ENCODE data around the gene CPXM1.

The CPXM1 gene

DNA sequence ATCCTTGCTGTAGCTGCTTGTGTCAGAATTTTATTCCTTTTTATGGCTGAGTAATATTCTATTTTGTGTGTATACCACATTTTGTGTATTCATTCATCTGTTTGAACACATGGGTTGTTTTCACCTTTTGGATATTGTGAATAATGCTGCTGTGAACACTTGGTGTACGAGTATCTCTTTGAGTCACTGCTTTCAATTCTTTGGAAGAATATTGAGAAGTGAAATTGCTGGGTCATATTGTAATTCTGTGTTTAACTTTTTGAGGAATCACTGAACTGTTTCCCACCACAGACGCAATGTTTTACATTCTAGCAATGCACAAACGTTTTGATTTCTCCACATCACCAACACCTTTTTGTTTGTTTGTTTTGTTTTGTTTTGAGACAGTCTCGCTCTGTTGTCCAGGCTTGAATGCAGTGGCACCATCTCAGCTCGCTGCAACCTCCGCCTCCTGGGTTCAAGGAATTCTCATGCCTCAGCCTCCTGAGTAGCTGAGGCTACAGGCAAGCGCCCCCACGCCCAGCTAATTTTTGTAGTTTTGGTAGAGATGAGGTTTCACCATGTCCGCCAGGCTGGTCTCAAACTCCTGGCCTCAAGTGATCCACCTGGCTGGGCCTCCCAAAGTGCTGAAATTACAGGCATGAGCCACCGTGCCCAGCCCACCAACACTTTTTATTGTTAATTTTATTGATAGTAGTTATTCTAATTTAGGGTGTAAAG is 21.7 kb downstream of the CPXM1 start:
- no peak for TF ChIP-seq RARB (CRISPR knock-in tag; IDR thresholded peaks at IDR 0.05)
- TF ChIP-seq BACH2 (CRISPR knock-in tag; IDR thresholded peaks at IDR 0.05; ENCODE audit: borderline replicate concordance) = no peak
- TF ChIP-seq ZC3H10 (CRISPR knock-in tag; IDR thresholded peaks at IDR 0.05) = no peak
- no peak for TF ChIP-seq ZNF8 (CRISPR knock-in tag; IDR thresholded peaks at IDR 0.05)
- TF ChIP-seq, protein P1, sequence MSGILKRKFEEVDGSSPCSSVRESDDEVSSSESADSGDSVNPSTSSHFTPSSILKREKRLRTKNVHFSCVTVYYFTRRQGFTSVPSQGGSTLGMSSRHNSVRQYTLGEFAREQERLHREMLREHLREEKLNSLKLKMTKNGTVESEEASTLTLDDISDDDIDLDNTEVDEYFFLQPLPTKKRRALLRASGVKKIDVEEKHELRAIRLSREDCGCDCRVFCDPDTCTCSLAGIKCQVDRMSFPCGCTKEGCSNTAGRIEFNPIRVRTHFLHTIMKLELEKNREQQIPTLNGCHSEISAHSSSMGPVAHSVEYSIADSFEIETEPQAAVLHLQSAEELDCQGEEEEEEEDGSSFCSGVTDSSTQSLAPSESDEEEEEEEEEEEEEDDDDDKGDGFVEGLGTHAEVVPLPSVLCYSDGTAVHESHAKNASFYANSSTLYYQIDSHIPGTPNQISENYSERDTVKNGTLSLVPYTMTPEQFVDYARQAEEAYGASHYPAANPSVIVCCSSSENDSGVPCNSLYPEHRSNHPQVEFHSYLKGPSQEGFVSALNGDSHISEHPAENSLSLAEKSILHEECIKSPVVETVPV (CRISPR knock-in tag; IDR thresholded peaks at IDR 0.05) = no peak
- no peak for TF ChIP-seq PPARA (CRISPR knock-in tag; IDR thresholded peaks at IDR 0.05; ENCODE audit: borderline replicate concordance)
- TF ChIP-seq, protein P2, sequence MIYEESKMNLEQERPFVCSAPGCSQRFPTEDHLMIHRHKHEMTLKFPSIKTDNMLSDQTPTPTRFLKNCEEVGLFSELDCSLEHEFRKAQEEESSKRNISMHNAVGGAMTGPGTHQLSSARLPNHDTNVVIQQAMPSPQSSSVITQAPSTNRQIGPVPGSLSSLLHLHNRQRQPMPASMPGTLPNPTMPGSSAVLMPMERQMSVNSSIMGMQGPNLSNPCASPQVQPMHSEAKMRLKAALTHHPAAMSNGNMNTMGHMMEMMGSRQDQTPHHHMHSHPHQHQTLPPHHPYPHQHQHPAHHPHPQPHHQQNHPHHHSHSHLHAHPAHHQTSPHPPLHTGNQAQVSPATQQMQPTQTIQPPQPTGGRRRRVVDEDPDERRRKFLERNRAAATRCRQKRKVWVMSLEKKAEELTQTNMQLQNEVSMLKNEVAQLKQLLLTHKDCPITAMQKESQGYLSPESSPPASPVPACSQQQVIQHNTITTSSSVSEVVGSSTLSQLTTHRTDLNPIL (CRISPR knock-in tag; IDR thresholded peaks at IDR 0.05; ENCODE audit: low read depth) = no peak
- no peak for TF ChIP-seq GLIS3 (CRISPR knock-in tag; IDR thresholded peaks at IDR 0.05)
- TF ChIP-seq ZNF70 (CRISPR knock-in tag; IDR thresholded peaks at IDR 0.05) = no peak
- TF ChIP-seq ZFP3 (CRISPR knock-in tag; IDR thresholded peaks at IDR 0.05) = no peak
- no peak for TF ChIP-seq TCF4 (CRISPR knock-in tag; IDR thresholded peaks at IDR 0.05; ENCODE audit: borderline replicate concordance)
- no peak for TF ChIP-seq ISL1 (CRISPR knock-in tag; IDR thresholded peaks at IDR 0.05)
- no peak for TF ChIP-seq ZFP30 (CRISPR knock-in tag; IDR thresholded peaks at IDR 0.05)
- TF ChIP-seq, protein P3, sequence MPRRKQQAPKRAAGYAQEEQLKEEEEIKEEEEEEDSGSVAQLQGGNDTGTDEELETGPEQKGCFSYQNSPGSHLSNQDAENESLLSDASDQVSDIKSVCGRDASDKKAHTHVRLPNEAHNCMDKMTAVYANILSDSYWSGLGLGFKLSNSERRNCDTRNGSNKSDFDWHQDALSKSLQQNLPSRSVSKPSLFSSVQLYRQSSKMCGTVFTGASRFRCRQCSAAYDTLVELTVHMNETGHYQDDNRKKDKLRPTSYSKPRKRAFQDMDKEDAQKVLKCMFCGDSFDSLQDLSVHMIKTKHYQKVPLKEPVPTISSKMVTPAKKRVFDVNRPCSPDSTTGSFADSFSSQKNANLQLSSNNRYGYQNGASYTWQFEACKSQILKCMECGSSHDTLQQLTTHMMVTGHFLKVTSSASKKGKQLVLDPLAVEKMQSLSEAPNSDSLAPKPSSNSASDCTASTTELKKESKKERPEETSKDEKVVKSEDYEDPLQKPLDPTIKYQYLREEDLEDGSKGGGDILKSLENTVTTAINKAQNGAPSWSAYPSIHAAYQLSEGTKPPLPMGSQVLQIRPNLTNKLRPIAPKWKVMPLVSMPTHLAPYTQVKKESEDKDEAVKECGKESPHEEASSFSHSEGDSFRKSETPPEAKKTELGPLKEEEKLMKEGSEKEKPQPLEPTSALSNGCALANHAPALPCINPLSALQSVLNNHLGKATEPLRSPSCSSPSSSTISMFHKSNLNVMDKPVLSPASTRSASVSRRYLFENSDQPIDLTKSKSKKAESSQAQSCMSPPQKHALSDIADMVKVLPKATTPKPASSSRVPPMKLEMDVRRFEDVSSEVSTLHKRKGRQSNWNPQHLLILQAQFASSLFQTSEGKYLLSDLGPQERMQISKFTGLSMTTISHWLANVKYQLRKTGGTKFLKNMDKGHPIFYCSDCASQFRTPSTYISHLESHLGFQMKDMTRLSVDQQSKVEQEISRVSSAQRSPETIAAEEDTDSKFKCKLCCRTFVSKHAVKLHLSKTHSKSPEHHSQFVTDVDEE (CRISPR knock-in tag; IDR thresholded peaks at IDR 0.05) = no peak
- no peak for TF ChIP-seq CSDC2 (CRISPR knock-in tag; IDR thresholded peaks at IDR 0.05)
- TF ChIP-seq ESRRG (CRISPR knock-in tag; IDR thresholded peaks at IDR 0.05) = no peak
- no peak for TF ChIP-seq ZNF565 (CRISPR knock-in tag; conservative IDR thresholded peaks at IDR 0.05; ENCODE audit: low read depth)
- TF ChIP-seq, protein P4, sequence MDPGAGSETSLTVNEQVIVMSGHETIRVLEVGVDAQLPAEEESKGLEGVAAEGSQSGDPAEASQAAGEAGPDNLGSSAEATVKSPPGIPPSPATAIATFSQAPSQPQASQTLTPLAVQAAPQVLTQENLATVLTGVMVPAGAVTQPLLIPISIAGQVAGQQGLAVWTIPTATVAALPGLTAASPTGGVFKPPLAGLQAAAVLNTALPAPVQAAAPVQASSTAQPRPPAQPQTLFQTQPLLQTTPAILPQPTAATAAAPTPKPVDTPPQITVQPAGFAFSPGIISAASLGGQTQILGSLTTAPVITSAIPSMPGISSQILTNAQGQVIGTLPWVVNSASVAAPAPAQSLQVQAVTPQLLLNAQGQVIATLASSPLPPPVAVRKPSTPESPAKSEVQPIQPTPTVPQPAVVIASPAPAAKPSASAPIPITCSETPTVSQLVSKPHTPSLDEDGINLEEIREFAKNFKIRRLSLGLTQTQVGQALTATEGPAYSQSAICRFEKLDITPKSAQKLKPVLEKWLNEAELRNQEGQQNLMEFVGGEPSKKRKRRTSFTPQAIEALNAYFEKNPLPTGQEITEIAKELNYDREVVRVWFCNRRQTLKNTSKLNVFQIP (CRISPR knock-in tag; IDR thresholded peaks at IDR 0.05; ENCODE audit: borderline replicate concordance, low read depth) = no peak
- no peak for ATAC-seq

DNA sequence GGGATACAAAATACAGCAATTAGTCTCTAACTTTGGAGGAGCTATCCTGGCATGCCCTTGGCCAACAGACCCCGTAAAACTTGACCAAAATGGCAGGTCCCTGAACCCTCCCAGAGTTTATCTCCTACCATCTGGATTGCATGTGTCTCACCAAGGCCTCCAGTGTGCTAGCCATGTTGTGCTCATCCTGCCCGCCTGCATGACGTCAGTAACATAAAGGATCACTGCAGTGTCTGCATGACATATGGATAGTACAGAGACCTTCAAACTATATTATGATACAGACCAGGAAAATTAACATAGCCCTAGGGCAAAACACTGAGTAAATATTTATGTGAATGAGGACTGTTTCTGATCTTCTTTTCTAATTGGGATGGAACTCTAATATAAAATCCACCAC is 25.3 kb downstream of the CPXM1 start:
- TF ChIP-seq, protein P2 (CRISPR knock-in tag; IDR thresholded peaks at IDR 0.05; ENCODE audit: low read depth) = no peak
- TF ChIP-seq ZFP30 (CRISPR knock-in tag; IDR thresholded peaks at IDR 0.05) (no peak), ZNF8 (CRISPR knock-in tag; IDR thresholded peaks at IDR 0.05) (no peak), ZC3H10 (CRISPR knock-in tag; IDR thresholded peaks at IDR 0.05) (no peak), ZNF565 (CRISPR knock-in tag; conservative IDR thresholded peaks at IDR 0.05; ENCODE audit: low read depth) (no peak), GLIS3 (CRISPR knock-in tag; IDR thresholded peaks at IDR 0.05) (no peak), ZFP3 (CRISPR knock-in tag; IDR thresholded peaks at IDR 0.05) (no peak), ESRRG (CRISPR knock-in tag; IDR thresholded peaks at IDR 0.05) (no peak), ARNTL (CRISPR knock-in tag; IDR thresholded peaks at IDR 0.05; ENCODE audit: borderline replicate concordance, low read depth) (no peak), ZNF70 (CRISPR knock-in tag; IDR thresholded peaks at IDR 0.05) (no peak), PPARA (CRISPR knock-in tag; IDR thresholded peaks at IDR 0.05; ENCODE audit: borderline replicate concordance) (no peak), CSDC2 (CRISPR knock-in tag; IDR thresholded peaks at IDR 0.05) (no peak), TCF4 (CRISPR knock-in tag; IDR thresholded peaks at IDR 0.05; ENCODE audit: borderline replicate concordance) (no peak), ISL1 (CRISPR knock-in tag; IDR thresholded peaks at IDR 0.05) (no peak), RARB (CRISPR knock-in tag; IDR thresholded peaks at IDR 0.05) (no peak), TOX (CRISPR knock-in tag; IDR thresholded peaks at IDR 0.05; ENCODE audit: borderline replicate concordance) (no peak)
- TF ChIP-seq, protein P4 (CRISPR knock-in tag; IDR thresholded peaks at IDR 0.05; ENCODE audit: borderline replicate concordance, low read depth) = no peak
- TF ChIP-seq, protein P1 (CRISPR knock-in tag; IDR thresholded peaks at IDR 0.05) = no peak
- TF ChIP-seq, protein P5, sequence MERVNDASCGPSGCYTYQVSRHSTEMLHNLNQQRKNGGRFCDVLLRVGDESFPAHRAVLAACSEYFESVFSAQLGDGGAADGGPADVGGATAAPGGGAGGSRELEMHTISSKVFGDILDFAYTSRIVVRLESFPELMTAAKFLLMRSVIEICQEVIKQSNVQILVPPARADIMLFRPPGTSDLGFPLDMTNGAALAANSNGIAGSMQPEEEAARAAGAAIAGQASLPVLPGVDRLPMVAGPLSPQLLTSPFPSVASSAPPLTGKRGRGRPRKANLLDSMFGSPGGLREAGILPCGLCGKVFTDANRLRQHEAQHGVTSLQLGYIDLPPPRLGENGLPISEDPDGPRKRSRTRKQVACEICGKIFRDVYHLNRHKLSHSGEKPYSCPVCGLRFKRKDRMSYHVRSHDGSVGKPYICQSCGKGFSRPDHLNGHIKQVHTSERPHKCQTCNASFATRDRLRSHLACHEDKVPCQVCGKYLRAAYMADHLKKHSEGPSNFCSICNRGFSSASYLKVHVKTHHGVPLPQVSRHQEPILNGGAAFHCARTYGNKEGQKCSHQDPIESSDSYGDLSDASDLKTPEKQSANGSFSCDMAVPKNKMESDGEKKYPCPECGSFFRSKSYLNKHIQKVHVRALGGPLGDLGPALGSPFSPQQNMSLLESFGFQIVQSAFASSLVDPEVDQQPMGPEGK (CRISPR knock-in tag; IDR thresholded peaks at IDR 0.05; ENCODE audit: borderline replicate concordance) = no peak
- ATAC-seq = no peak

Data from SK-N-SH treated with all-trans-retinoic acid at 6 μM for 48 hours (cell line).